Measurements from ENCODE around the gene HEATR5A. TPM values are rescaled to one million over a fixed set of nuclear protein-coding genes. Genes with fewer than 3 reads are reported as not detected.

The HEATR5A gene
- total and polyA plus RNA-seq, 2 donors from 2014 or later = 8.0 to 30.4 TPM

DNA sequence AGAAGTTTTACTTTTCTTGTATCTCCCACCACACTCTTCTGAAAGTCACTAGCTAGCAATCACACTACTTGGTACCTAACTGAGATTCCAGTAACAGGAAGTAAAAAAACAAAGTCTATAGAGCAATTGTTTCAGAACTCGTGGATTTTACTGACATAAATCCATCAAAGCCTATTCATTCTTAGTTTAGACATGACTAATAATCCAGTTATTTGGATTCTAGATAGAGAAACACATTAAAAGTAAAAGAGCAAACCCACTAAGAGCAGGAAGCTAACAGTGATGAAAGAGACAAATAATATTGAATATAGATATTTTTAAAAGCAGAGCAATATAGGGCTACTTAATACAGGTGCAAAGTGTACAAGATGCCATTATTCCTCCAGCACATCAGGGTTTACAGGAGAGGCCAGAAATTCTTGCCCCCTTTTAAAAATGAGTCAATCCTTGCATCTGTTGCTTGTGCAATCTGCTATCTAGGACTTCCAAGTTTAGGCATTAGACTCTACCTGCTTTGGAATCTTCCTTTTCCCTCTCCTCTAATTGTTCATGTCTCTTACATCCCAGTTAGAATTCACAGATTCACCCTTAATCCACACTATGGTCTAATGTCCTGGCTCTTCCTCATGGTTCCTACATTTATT lies 6.0 kb downstream of the HEATR5A start:
- Histone ChIP-seq H3K27ac (ENCODE audit: low read depth in 2 of 2, low read length in 2 of 2) (no peak overlapping the region), H3K4me1 (ENCODE audit: control insufficient read depth in 2 of 3, insufficient read depth in 2 of 3, low read depth in 1 of 3, low read length in 3 of 3) (peaks cover 2 to 16% (median 3%) of the 10 kb centered on the region in 3 donors), H3K9ac (ENCODE audit: low read length in 3 of 3) (no peak overlapping the region), H3K27me3 (ENCODE audit: control insufficient read depth, insufficient read depth, low read length) (no peaks in the 10 kb centered on the region), H3K36me3 (ENCODE audit: control insufficient read depth in 2 of 3, insufficient read depth in 3 of 3, low read length in 3 of 3) (no peaks in the 10 kb centered on the region), H3K4me3 (ENCODE audit: low read length in 3 of 3) (no peak overlapping the region), H3K9me3 (ENCODE audit: control insufficient read depth in 2 of 3, insufficient read depth in 1 of 3, low read length in 3 of 3) (no peaks in the 10 kb centered on the region)
- intact Hi-C loops (cut with DNase I) = no loop called here
- TF ChIP-seq, protein P1, sequence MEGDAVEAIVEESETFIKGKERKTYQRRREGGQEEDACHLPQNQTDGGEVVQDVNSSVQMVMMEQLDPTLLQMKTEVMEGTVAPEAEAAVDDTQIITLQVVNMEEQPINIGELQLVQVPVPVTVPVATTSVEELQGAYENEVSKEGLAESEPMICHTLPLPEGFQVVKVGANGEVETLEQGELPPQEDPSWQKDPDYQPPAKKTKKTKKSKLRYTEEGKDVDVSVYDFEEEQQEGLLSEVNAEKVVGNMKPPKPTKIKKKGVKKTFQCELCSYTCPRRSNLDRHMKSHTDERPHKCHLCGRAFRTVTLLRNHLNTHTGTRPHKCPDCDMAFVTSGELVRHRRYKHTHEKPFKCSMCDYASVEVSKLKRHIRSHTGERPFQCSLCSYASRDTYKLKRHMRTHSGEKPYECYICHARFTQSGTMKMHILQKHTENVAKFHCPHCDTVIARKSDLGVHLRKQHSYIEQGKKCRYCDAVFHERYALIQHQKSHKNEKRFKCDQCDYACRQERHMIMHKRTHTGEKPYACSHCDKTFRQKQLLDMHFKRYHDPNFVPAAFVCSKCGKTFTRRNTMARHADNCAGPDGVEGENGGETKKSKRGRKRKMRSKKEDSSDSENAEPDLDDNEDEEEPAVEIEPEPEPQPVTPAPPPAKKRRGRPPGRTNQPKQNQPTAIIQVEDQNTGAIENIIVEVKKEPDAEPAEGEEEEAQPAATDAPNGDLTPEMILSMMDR (IDR thresholded peaks at IDR 0.05; ENCODE audit: borderline replicate concordance, extremely low read depth, insufficient read depth) = no peak
- no peak for DNase-seq
- no peak for FAIRE-seq

DNA sequence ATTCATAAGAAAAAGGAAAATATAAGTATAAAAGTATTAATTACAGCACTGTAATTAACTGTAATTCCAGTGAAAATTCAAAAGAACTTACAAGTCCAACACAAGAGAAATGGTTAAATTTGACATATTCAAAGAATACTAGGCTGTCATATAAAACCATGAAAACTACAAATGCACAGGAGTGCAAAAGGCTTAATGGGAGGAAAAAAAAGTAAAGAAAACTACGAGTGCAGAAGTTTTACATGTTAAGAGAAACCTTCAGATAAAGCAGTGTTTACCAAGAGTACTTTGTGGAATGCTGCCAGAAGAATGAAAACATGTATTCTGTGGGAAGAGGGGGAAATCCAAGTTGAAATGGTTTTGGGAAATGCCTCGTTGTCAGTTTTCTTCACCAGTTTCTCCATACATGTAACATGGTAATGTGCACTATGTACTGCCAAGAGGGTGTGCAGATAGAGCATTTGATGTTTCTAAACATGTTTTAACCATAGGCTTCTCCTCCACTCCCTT lies 9.1 kb downstream of the HEATR5A start:
- no peak overlapping the region for H3K27ac ChIP-seq (ENCODE audit: low read depth in 2 of 2, low read length in 2 of 2)
- FAIRE-seq (no peak), DNase-seq (peak in 1 of 5 donors; percentile 15)
- peaks cover 0 to 5% (median 0%) of the 10 kb centered on the region in 3 donors for H3K4me1 ChIP-seq (ENCODE audit: control insufficient read depth in 2 of 3, insufficient read depth in 2 of 3, low read depth in 1 of 3, low read length in 3 of 3)
- TF ChIP-seq, protein P1 (IDR thresholded peaks at IDR 0.05; ENCODE audit: borderline replicate concordance, extremely low read depth, insufficient read depth) = no peak
- intact Hi-C loops (cut with DNase I) = no loop called here
- no peak overlapping the region for H3K9ac ChIP-seq (ENCODE audit: low read length in 3 of 3)
- no peaks in the 10 kb centered on the region for H3K9me3 ChIP-seq (ENCODE audit: control insufficient read depth in 2 of 3, insufficient read depth in 1 of 3, low read length in 3 of 3)
- H3K27me3 ChIP-seq (ENCODE audit: control insufficient read depth, insufficient read depth, low read length) = no peaks in the 10 kb centered on the region
- no peaks in the 10 kb centered on the region for H3K36me3 ChIP-seq (ENCODE audit: control insufficient read depth in 2 of 3, insufficient read depth in 3 of 3, low read length in 3 of 3)
- no peak overlapping the region for H3K4me3 ChIP-seq (ENCODE audit: low read length in 3 of 3)

DNA sequence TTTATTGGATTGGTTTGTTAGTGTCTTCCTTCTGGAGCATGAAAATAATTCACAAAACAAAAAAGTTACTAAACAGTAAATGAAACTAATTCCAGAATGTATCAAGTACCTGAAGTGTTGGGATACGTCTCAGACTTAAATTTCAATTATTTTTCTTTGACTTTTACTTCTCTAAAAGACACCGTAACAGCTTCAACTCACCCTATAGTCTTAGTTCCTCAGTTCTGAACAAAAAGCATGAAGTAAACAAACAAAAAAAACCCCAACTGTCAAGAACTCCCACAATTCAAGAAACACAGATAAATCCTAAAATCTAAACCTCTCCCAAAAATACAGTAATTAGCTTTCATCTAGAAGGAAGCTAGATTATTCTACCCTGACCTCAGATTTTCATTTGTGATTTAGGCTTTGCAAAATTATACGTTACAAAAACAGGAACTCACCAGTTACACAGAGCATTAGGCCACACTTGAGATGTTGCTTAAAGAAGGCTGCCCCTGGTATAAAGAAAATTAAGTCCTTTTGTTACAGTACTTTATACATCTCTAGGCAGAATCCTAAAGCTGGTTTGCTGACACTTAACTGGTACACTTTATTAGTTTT lies 10.2 kb downstream of the HEATR5A start:
- H3K4me1 ChIP-seq (ENCODE audit: control insufficient read depth in 2 of 3, insufficient read depth in 2 of 3, low read depth in 1 of 3, low read length in 3 of 3) = peaks cover 0 to 5% (median 0%) of the 10 kb centered on the region in 3 donors
- no peak overlapping the region for H3K4me3 ChIP-seq (ENCODE audit: low read length in 3 of 3)
- H3K36me3 ChIP-seq (ENCODE audit: control insufficient read depth in 2 of 3, insufficient read depth in 3 of 3, low read length in 3 of 3) = no peaks in the 10 kb centered on the region
- DNase-seq (no peak), FAIRE-seq (no peak)
- H3K27ac ChIP-seq (ENCODE audit: low read depth in 2 of 2, low read length in 2 of 2) = no peak overlapping the region
- TF ChIP-seq, protein P1 (IDR thresholded peaks at IDR 0.05; ENCODE audit: borderline replicate concordance, extremely low read depth, insufficient read depth) = no peak
- no peaks in the 10 kb centered on the region for H3K27me3 ChIP-seq (ENCODE audit: control insufficient read depth, insufficient read depth, low read length)
- H3K9ac ChIP-seq (ENCODE audit: low read length in 3 of 3) = no peak overlapping the region
- intact Hi-C loops (cut with DNase I) = no loop called here
- H3K9me3 ChIP-seq (ENCODE audit: control insufficient read depth in 2 of 3, insufficient read depth in 1 of 3, low read length in 3 of 3) = no peaks in the 10 kb centered on the region

All from kidney (tissue), 14 donors.